Neural crest cell (in vitro differentiated cells): ENCODE data around the gene KRT16. TPM values are rescaled to one million over a fixed set of nuclear protein-coding genes. Genes with fewer than 3 reads are reported as not detected.
A peak's percentile ranks its signal among the peaks of the same experiment; 100 is the strongest.

Experiments used
- DNase-seq: peaks from one replicate; pipeline ENCODE4 v3.0.0; 2021; ENCODE audit warnings: low read depth, mixed read lengths, low spot score
- H3K27ac Mint-ChIP-seq: one replicate; pipeline ENCODE4 v1.8.0; 2021; ENCODE audit warnings: mild to moderate bottlenecking, mixed read lengths; ENCODE audit not compliant: unreplicated experiment
- H3K27me3 Mint-ChIP-seq: 2 replicates; pipeline ENCODE4 v1.8.0; 2021; ENCODE audit warnings: low read depth, mild to moderate bottlenecking, mixed read lengths
- H3K36me3 Mint-ChIP-seq: 2 replicates; pipeline ENCODE4 v1.8.0; 2021; ENCODE audit warnings: low read depth, mild to moderate bottlenecking, mixed read lengths
- H3K4me1 Mint-ChIP-seq: 2 replicates; pipeline ENCODE4 v1.8.0; 2021; ENCODE audit warnings: mixed read lengths
- H3K4me3 Mint-ChIP-seq: one replicate; pipeline ENCODE4 v1.8.0; 2021; ENCODE audit warnings: mild to moderate bottlenecking, mixed read lengths
- H3K9me3 Mint-ChIP-seq: 2 replicates; pipeline ENCODE4 v1.8.0; 2021; ENCODE audit warnings: mixed read lengths
- CTCF ChIP-seq: fragments of 200-600 bp; sonication (generic); conservative IDR thresholded peaks from 2 replicates; pipeline ENCODE4 v1.5.0; 2021; ENCODE audit warnings: antibody characterized with exemption, mild to moderate bottlenecking
- total RNA-seq: library from RNA; stranded (reverse); gene quantifications from 2 replicates; pipeline ENCODE4 v1.2.1, GENCODE V29; 2021

The KRT16 gene
- total RNA-seq, 1 donor from 2014 or later, result not detected

GRCh38 chr17:41581366-41582060 lies 31.1 kb downstream of the KRT16 start:
- Mint-ChIP-seq H3K36me3 (no peaks in the 10 kb centered on the region), H3K4me3 (no peak overlapping the region), H3K4me1 (no peaks in the 10 kb centered on the region), H3K27me3 (peaks cover 23% of the 10 kb centered on the region), H3K27ac (no peak overlapping the region), H3K9me3 (peaks cover 2% of the 10 kb centered on the region)
- DNase-seq, result no peak
- no peak for TF ChIP-seq CTCF

- no peak for DNase-seq
- Mint-ChIP-seq H3K4me3 (no peak overlapping the region), H3K36me3 (no peaks in the 10 kb centered on the region), H3K9me3 (peaks cover 2% of the 10 kb centered on the region), H3K27me3 (peaks cover 26% of the 10 kb centered on the region), H3K4me1 (no peaks in the 10 kb centered on the region), H3K27ac (no peak overlapping the region)
- TF ChIP-seq CTCF, result no peak
Observed at GRCh38 chr17:41580687-41581365, 31.7 kb downstream of the KRT16 start.

- Mint-ChIP-seq H3K27ac (no peak overlapping the region), H3K27me3 (peaks cover 26% of the 10 kb centered on the region), H3K9me3 (peaks cover 2% of the 10 kb centered on the region), H3K36me3 (no peaks in the 10 kb centered on the region), H3K4me3 (no peak overlapping the region), H3K4me1 (no peaks in the 10 kb centered on the region)
- DNase-seq, result no peak
- no peak for TF ChIP-seq CTCF
Observed at GRCh38 chr17:41580244-41580575, 32.4 kb downstream of the KRT16 start.

- peak; percentile 75 for TF ChIP-seq CTCF
- H3K9me3 Mint-ChIP-seq, result peaks cover 2% of the 10 kb centered on the region
- DNase-seq, result peak; percentile 90
- H3K36me3 Mint-ChIP-seq, result no peaks in the 10 kb centered on the region
- no peak overlapping the region for H3K27ac Mint-ChIP-seq
- H3K4me1 Mint-ChIP-seq, result no peaks in the 10 kb centered on the region
- peaks cover 26% of the 10 kb centered on the region for H3K27me3 Mint-ChIP-seq
- no peak overlapping the region for H3K4me3 Mint-ChIP-seq
Observed at GRCh38 chr17:41579484-41580243, 32.9 kb downstream of the KRT16 start.

GRCh38 chr17:41578971-41579370 lies 33.6 kb downstream of the KRT16 start:
- H3K4me3 Mint-ChIP-seq, result no peak overlapping the region

More at GRCh38 chr17:41578971-41579370, 33.6 kb downstream of the KRT16 start:
- peaks cover 2% of the 10 kb centered on the region for H3K9me3 Mint-ChIP-seq
- no peaks in the 10 kb centered on the region for H3K36me3 Mint-ChIP-seq
- no peak for DNase-seq
- H3K4me1 Mint-ChIP-seq, result no peaks in the 10 kb centered on the region
- peaks cover 26% of the 10 kb centered on the region for H3K27me3 Mint-ChIP-seq
- no peak overlapping the region for H3K27ac Mint-ChIP-seq
- no peak for TF ChIP-seq CTCF
